Loucy (cell line): ENCODE data around the gene FKBP6.

ENCODE experiments used
- H2AFZ ChIP-seq: fragments of 200-600 bp; sonication (generic); 2 replicates; pipeline ENCODE4 v1.6.0; 2016; ENCODE audit warnings: antibody characterized with exemption, mild to moderate bottlenecking, low read length, moderate library complexity
- H3F3A ChIP-seq: fragments of 200-600 bp; 2 replicates; pipeline ENCODE4 v1.6.0; 2016; ENCODE audit warnings: antibody characterized with exemption, low read depth, mild to moderate bottlenecking
- H3K27me3 ChIP-seq: fragments of 200-600 bp; sonication (generic); 2 replicates; pipeline ENCODE4 v1.6.1; 2014; ENCODE audit warnings: low read length, mild to moderate bottlenecking; ENCODE audit not compliant: insufficient read depth, poor library complexity, severe bottlenecking
- H3K36me3 ChIP-seq: fragments of 200-600 bp; sonication (generic); 2 replicates; pipeline ENCODE4 v1.6.1; 2016; ENCODE audit warnings: low read length; ENCODE audit not compliant: insufficient read depth
- H3K4me1 ChIP-seq: fragments of 200-600 bp; sonication (generic); 2 replicates; pipeline ENCODE4 v1.5.1; 2014; ENCODE audit warnings: low read length, mild to moderate bottlenecking; ENCODE audit not compliant: insufficient read depth, poor library complexity, severe bottlenecking
- H3K4me2 ChIP-seq: fragments of 200-600 bp; sonication (generic); 2 replicates; pipeline ENCODE4 v1.6.0; 2014; ENCODE audit warnings: antibody characterized with exemption, low read length, low read depth, mild to moderate bottlenecking; ENCODE audit not compliant: poor library complexity, severe bottlenecking
- H3K4me3 ChIP-seq: fragments of 200-600 bp; sonication (generic); 2 replicates; pipeline ENCODE4 v1.5.1; 2014; ENCODE audit warnings: low read length, mild to moderate bottlenecking, mixed read lengths; ENCODE audit not compliant: poor library complexity, severe bottlenecking
- H3K79me2 ChIP-seq: fragments of 200-600 bp; sonication (generic); 2 replicates; pipeline ENCODE4 v1.6.1; 2014; ENCODE audit warnings: low read length; ENCODE audit not compliant: insufficient read depth
- H3K9ac ChIP-seq: fragments of 200-600 bp; sonication (generic); 2 replicates; pipeline ENCODE4 v1.6.0; 2014; ENCODE audit warnings: mild to moderate bottlenecking, low read depth, low read length, moderate library complexity; ENCODE audit not compliant: poor library complexity, severe bottlenecking
- H3K9me2 ChIP-seq: fragments of 200-600 bp; sonication (generic); replicated peaks from 2 replicates; pipeline ENCODE4 v1.6.1; 2016; ENCODE audit warnings: low read depth, low read length, mixed read lengths
- H3K9me3 ChIP-seq: fragments of 200-600 bp; sonication (generic); 2 replicates; pipeline ENCODE4 v1.6.1; 2014; ENCODE audit warnings: mild to moderate bottlenecking, antibody characterized with exemption, low read length, low read depth; ENCODE audit not compliant: insufficient read depth
- H4K20me1 ChIP-seq: fragments of 200-600 bp; sonication (generic); 2 replicates; pipeline ENCODE4 v1.6.0; 2014; ENCODE audit warnings: antibody characterized with exemption, low read length, mild to moderate bottlenecking; ENCODE audit not compliant: insufficient read depth, poor library complexity, severe bottlenecking
- CTCF ChIP-seq: fragments of 200-600 bp; sonication (generic); conservative IDR thresholded peaks from 2 replicates; pipeline ENCODE4 v1.5.1; 2014; ENCODE audit warnings: mild to moderate bottlenecking, antibody characterized with exemption, low read length
- EZH2phosphoT487 ChIP-seq: fragments of 200-600 bp; IDR thresholded peaks from 2 replicates; pipeline ENCODE4 v1.6.1; 2018; ENCODE audit warnings: antibody characterized with exemption, mild to moderate bottlenecking, moderate library complexity, borderline replicate concordance

The FKBP6 gene

DNA sequence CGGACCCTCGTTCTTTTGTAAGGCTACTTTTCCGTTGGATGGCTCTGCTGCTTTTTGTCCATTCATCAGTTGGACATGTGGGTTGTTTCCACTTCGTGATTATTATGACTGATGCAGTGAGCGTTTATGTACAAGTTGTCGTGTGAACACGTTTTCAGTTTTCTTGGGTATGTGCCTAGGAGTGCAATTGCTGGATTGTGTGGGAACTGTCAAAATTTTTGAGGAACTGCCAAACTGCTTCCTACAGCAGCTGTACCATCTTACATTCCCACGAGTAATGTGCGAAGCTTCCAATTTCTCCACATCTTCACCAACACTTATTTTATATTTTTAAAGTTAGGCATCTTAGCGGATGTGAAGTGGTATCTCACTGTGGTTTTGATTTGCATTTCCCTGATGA is 10.4 kb downstream of the FKBP6 start:
- Histone ChIP-seq H3K9me2 (no peaks in the 10 kb centered on the region), H3K9ac (no peak overlapping the region), H4K20me1 (no peaks in the 10 kb centered on the region), H3K36me3 (no peaks in the 10 kb centered on the region), H3K4me2 (no peak overlapping the region), H3F3A (no peaks in the 10 kb centered on the region), H3K27me3 (no peaks in the 10 kb centered on the region), H2AFZ (no peak overlapping the region), H3K4me3 (no peak overlapping the region), H3K79me2 (no peaks in the 10 kb centered on the region), H3K4me1 (peaks cover 1% of the 10 kb centered on the region), H3K9me3 (no peaks in the 10 kb centered on the region)
- no peak for TF ChIP-seq EZH2phosphoT487
- TF ChIP-seq CTCF: no peak

- Histone ChIP-seq H3F3A (no peaks in the 10 kb centered on the region), H3K4me1 (no peaks in the 10 kb centered on the region), H3K36me3 (no peaks in the 10 kb centered on the region), H3K27me3 (no peaks in the 10 kb centered on the region), H3K4me3 (no peak overlapping the region), H3K9me2 (no peaks in the 10 kb centered on the region), H3K4me2 (no peak overlapping the region), H4K20me1 (no peaks in the 10 kb centered on the region), H3K79me2 (no peaks in the 10 kb centered on the region), H2AFZ (no peak overlapping the region), H3K9ac (no peak overlapping the region), H3K9me3 (no peaks in the 10 kb centered on the region)
- TF ChIP-seq EZH2phosphoT487 (no peak), CTCF (no peak)
Measured at GRCh38 chr7:73340514-73340913, 12.6 kb downstream of the FKBP6 start.

GRCh38 chr7:73341877-73342276 is 13.9 kb downstream of the FKBP6 start:
- Histone ChIP-seq H3K9ac (no peak overlapping the region), H3K4me3 (no peak overlapping the region), H3K9me2 (no peaks in the 10 kb centered on the region), H3F3A (no peaks in the 10 kb centered on the region), H3K36me3 (no peaks in the 10 kb centered on the region), H2AFZ (no peak overlapping the region), H3K4me2 (no peak overlapping the region), H4K20me1 (no peaks in the 10 kb centered on the region), H3K27me3 (no peaks in the 10 kb centered on the region), H3K9me3 (no peaks in the 10 kb centered on the region), H3K4me1 (no peaks in the 10 kb centered on the region), H3K79me2 (no peaks in the 10 kb centered on the region)
- no peak for TF ChIP-seq CTCF
- TF ChIP-seq EZH2phosphoT487: no peak
